Fibroblast of skin of right quadriceps (primary cell): ENCODE data around the gene LRRC31.

Source experiments
- DNase-seq: peaks from one replicate; pipeline ENCODE4 v3.0.0-alpha.2; 2013

Gene LRRC31

DNA sequence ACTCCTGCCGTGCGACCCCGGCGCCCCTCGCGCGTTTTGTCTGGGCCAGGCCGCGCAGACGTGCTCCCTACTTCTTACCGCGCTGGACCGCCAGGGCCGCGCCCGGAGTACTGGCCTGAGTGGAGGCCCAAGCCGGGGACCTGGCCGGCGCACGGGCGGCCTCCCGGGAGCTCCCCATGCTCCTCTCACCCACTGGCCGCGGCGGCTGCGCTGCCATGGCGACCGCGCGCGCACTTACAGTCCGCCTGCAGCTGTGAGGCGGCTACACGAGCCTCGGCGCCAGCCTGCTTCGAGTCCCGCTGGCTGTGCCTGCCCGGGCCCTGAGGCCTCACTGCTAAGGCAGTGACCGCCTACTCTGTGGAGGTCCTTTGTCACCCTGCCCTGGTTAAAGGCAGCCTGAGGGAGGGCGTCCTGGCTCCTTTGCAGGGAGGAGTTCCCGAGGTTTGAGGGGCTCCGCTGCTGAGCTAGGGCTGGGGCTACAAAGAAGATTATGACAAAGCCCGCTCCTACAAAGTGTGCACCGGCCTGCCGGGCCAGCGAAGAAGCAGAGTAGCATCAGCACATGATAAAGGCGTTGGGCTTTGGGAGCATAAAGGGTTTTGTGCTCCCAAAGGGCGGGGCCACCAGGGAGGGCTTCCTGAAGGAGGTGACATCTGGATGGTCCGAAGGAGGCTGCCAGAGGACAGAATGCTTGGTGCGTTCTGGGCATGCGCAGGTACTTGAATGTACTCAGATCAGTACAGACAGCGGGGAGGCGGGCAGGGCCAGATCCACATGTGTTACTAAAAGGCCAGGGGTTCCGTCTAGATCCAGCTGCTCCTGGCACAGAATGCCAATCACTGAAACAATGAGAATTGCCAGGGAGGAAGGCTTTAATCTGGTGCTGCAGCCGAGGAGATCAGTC, 57.2 kb downstream of the LRRC31 start, which contains the start of the genes LRRC34 and LRRIQ4:
Gene LRRC34 (minus strand): TSS at position 573 of the 904 bp plus-strand sequence. CDS start 356 bp downstream, at position 217.
Gene LRRIQ4 (plus strand): TSS at position 539 of the 904 bp plus-strand sequence. CDS start 9,052 bp downstream, outside the sequence.
- DNase-seq, result peak; percentile 75

DNA sequence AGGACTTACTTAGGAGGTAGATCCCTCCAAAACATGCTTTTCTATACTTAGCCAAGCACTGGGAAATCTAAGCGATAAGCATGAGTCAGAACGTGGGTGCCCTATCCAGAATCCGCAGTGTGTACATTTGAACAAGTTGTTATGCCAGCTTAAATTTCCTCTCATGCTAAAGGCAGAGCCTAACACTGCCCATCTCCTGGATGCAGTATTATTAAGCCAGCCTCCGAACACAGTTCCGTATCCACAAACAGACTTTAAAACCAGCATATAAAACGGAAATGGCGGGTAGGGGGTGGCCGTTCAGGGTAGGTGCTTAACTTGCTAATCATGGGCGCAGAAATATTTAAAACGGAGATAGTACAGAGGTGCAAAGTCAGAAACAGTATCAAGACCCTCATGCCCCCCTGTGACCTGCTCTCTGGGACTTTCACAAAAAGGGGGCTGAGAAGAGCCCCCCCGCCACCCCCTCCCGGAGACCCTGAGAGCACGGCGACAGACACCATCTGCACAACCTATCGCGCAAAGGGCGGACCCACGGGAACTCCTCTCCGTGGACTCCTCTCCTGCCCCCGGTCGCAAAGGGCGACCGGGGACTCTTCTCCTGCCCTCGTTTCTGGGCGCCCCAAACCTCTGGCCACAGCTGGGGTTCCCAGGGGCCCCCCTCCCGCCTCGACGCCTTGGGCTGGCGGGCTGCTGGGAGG, 58.0 kb downstream of the LRRC31 start:
- DNase-seq, result peak; percentile 71

DNA sequence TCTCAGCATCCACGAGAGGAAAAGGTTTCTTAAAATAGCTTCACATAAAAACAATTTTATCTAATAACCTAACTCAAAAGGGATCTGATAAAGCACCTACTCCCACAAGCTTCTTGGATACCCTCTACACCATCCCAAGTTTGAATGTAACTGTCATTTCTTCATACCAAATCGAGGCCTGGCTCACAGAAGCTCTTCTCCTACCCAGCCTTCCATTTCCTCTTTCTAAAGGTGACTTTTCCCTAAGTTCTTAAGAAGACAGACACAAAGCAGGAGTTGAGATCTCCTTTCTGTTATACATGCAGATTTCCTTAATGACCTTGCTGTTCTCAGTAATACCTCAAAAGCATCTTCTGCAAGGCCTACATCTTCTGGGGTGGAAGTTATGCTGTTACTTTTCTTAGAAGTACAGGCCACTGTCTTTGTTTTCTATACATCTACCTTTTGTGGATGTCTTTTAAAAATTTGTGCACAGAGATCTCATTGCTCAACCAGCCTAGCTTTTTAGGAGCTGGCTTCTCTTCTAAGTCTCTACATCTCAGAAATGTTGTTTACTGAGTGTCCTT, 60.4 kb downstream of the LRRC31 start:
- DNase-seq, result no peak

DNA sequence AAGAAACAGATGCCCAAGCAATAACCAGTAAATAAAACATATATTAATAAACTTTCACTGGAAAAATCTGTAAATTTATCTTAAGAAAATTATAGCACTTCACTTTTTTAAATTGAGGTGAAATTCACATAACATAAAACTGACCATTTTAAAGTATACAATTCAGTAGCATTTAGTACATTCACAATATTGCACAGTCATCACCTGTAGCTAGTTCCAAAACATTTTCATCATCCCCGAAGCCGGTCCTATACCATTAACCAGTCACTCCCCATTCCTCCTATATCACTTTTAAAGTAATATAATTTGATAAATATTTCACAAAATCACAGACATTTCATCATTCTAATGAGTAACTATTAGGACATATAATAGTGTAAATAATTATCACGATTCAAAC, 65.1 kb downstream of the LRRC31 start:
- no peak for DNase-seq

DNA sequence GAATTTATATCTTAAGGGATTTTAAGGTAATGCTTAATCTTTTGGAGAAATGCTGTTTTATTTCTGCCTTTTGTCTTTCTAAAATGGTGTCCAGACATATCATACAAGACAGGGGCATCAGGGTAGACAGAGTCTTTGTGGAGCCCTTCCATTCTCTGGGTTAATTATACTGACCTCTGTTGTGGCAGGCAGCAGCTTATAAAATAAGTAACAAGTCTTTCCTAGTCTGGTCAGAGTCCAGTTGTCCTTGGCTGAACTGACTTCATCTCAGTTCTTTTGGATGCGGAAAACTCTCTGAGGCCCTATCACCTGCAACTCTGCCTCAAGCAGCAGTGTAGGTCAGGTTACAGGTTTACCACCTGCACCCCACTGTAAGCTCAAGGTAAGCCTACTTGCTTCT, 77.4 kb downstream of the LRRC31 start:
- no peak for DNase-seq

DNA sequence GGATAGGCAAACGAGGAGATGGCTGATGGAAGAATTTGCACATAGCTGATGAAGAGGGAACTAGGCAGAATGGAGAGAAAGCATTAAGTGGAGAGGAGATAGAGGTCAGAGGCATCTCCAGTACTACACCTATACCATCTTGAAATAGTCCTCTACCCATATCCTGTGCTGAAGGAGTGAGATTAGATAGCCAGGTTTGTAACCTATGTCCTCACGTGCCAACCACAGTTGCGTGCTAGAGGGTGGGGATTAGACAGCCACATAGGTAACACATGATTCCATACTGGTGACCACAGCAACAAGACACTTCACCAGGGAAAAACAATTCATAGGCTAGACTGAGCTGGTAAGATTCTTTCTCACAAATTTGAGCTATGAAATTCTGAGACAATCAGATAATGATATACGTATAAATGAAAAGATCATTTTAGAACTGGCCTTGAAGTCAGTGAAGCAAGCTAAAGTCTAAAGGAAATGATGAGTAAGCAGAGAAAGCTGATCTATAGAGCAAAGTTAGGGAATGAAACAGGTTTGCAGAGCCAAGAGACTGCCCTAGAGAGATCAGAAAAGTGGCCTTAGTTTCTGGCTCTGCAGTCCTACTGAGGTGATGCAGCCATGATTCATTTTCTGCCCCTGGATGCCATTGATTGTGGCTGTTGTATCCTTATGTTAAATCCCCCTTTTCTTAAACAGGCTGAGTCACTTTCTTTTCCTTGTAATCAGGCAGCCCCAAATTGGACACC, 78.9 kb downstream of the LRRC31 start:
- DNase-seq, result peak; percentile 25

DNA sequence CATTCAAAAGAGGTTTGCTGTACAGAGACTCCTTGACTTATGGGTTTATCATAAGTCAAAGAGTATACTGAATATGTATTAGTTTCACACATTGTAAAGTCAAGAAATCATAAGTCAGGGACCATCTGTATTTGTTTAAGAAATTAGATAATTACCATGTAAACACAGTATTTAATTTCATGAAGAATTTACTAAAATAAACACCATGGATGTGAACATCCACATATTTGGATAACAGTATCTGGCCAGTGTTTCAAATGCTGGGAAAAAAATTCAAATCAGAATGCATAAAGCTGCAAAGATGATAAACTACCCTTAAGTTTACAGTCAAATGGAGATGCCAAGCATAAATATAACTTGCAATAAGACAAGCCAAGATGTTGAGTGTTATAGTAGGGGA, 79.5 kb downstream of the LRRC31 start:
- DNase-seq, result no peak
